ENCODE results near the gene PKIB.

DNA sequence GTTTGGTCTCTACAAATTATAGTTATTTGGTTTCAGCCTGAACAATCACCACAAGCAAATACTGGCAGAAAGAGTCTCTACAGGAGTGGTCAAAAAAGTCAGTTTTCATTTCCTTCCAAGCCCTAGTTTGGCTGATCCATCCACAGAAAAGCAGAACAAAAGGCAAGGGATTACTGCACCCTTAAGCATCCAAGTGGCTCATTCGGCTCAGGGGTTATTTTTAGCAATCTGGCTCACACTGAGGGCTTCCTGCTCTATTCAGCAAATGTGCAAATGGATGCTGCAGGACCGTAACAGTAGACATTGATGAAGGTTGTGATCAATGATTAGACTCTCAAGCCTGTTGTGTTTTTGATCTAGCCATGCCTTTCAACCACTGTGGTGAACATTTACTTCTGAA, 107.1 kb downstream of the PKIB start:
- TF ChIP-seq, protein P1, sequence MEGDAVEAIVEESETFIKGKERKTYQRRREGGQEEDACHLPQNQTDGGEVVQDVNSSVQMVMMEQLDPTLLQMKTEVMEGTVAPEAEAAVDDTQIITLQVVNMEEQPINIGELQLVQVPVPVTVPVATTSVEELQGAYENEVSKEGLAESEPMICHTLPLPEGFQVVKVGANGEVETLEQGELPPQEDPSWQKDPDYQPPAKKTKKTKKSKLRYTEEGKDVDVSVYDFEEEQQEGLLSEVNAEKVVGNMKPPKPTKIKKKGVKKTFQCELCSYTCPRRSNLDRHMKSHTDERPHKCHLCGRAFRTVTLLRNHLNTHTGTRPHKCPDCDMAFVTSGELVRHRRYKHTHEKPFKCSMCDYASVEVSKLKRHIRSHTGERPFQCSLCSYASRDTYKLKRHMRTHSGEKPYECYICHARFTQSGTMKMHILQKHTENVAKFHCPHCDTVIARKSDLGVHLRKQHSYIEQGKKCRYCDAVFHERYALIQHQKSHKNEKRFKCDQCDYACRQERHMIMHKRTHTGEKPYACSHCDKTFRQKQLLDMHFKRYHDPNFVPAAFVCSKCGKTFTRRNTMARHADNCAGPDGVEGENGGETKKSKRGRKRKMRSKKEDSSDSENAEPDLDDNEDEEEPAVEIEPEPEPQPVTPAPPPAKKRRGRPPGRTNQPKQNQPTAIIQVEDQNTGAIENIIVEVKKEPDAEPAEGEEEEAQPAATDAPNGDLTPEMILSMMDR (IDR thresholded peaks at IDR 0.05), result no peak
- TF ChIP-seq EP300 (IDR thresholded peaks at IDR 0.05), result no peak
- TF ChIP-seq POLR2A (IDR thresholded peaks at IDR 0.05), result no peak
